Thoracic aorta (tissue), 2 donors: ENCODE results near the gene SPAG16. TPM values are rescaled to one million over a fixed set of nuclear protein-coding genes. Genes with fewer than 3 reads are reported as not detected.

Experiments used
- ATAC-seq: fragments of 150-250 bp; one replicate; pipeline ENCODE4 v1.8.0; 2017; ENCODE audit warnings: low read depth; ENCODE audit not compliant: insufficient number of reproducible peaks, low FRiP score
- DNase-seq: peaks from one replicate; pipeline ENCODE4 v3.0.0-alpha.2; 2020; ENCODE audit warnings: low spot score
- H3K27ac ChIP-seq, 2 donors: fragments of 200-600 bp; sonication (generic); 1 replicate in 1 of 2; 2 replicates in 1 of 2; pipeline ENCODE4 v1.5.1; 2016; ENCODE audit warnings: mild to moderate bottlenecking in 2 of 2, moderate library complexity in 2 of 2
- H3K27me3 ChIP-seq: fragments of 200-600 bp; sonication (generic); replicated peaks from 2 replicates; pipeline ENCODE4 v1.6.0; 2016; ENCODE audit warnings: mild to moderate bottlenecking; ENCODE audit not compliant: insufficient read depth
- H3K36me3 ChIP-seq: fragments of 200-600 bp; sonication (generic); one replicate; pipeline ENCODE4 v1.5.1; 2016
- H3K4me1 ChIP-seq, 2 donors: fragments of 200-600 bp; sonication (generic); 1 replicate in 1 of 2; 2 replicates in 1 of 2; pipeline versions ENCODE4 v1.5.1 to v1.6.0; 2016; ENCODE audit warnings: low read depth in 2 of 2, mild to moderate bottlenecking in 1 of 2; ENCODE audit not compliant: control insufficient read depth in 1 of 2
- H3K4me3 ChIP-seq: fragments of 200-600 bp; sonication (generic); 2 replicates; pipeline ENCODE4 v1.5.1; 2016; ENCODE audit warnings: mild to moderate bottlenecking
- H3K9me3 ChIP-seq: fragments of 200-600 bp; sonication (generic); 2 replicates; pipeline ENCODE4 v1.5.1; 2016
- total RNA-seq, 2 donors: library from RNA; depleted of rRNA; stranded (reverse); fragments of >200 nt; gene quantifications; one replicate each; pipeline versions ENCODE4 v1.1.0 to v1.2.3, GENCODE V29; 2016
- TF ChIP-seq, protein P1 (sequence below): fragments of 200-600 bp; sonication (generic); IDR thresholded peaks from one replicate; pipeline ENCODE4 v1.5.1; 2019; ENCODE audit warnings: antibody characterized with exemption

The SPAG16 gene
- total RNA-seq, 2 donors from 2014 or later: 7.4 to 26.3 TPM

DNA sequence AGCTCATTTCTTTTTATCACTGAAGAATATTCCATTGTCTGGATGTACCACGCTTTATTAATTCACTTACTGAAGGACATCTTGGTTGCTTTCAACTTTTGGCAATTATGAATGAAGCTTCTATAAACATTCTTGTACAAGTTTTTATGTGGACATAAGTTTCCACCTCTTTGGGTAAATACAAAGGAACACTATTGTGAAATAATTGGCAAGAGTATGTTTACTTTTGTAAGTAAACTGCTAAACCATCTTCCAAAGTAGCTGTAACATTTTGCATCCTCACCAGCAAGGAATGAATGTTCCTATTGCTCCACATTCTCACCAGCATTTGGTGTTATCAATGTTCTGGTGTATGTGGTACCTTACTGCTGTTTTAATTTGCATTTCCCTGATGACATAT lies 1110.8 kb downstream of the SPAG16 start:
- H3K4me3 ChIP-seq: no peak overlapping the region
- no peaks in the 10 kb centered on the region for H3K36me3 ChIP-seq
- peaks cover 0 to 5% of the 10 kb centered on the region in 2 donors for H3K4me1 ChIP-seq
- no peak overlapping the region for H3K27ac ChIP-seq
- DNase-seq (no peak), ATAC-seq (no peak)
- H3K9me3 ChIP-seq: no peaks in the 10 kb centered on the region
- TF ChIP-seq, protein P1, sequence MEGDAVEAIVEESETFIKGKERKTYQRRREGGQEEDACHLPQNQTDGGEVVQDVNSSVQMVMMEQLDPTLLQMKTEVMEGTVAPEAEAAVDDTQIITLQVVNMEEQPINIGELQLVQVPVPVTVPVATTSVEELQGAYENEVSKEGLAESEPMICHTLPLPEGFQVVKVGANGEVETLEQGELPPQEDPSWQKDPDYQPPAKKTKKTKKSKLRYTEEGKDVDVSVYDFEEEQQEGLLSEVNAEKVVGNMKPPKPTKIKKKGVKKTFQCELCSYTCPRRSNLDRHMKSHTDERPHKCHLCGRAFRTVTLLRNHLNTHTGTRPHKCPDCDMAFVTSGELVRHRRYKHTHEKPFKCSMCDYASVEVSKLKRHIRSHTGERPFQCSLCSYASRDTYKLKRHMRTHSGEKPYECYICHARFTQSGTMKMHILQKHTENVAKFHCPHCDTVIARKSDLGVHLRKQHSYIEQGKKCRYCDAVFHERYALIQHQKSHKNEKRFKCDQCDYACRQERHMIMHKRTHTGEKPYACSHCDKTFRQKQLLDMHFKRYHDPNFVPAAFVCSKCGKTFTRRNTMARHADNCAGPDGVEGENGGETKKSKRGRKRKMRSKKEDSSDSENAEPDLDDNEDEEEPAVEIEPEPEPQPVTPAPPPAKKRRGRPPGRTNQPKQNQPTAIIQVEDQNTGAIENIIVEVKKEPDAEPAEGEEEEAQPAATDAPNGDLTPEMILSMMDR: no peak
- H3K27me3 ChIP-seq: no peaks in the 10 kb centered on the region

DNA sequence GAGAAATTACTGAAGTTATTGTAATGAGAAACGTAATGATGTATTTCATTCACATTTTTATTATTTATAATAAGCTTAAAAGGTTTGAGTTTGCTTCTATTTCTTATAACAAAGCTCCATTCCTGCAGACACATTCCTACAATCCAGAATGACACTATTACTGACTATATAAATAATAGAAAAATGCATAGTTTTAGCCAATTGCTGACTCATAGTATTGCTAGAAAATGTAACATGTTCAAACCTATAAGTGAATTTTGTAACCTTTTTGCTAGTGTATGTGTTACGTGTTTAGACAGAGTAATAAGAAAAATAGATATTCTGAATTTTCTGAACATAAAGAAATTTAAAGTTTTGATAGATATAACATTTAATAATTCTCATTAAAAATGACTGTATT lies 1117.3 kb downstream of the SPAG16 start:
- Histone ChIP-seq H3K27me3 (no peaks in the 10 kb centered on the region), H3K4me1 (no peaks in the 10 kb centered on the region), H3K4me3 (no peak overlapping the region), H3K36me3 (no peaks in the 10 kb centered on the region), H3K9me3 (no peaks in the 10 kb centered on the region), H3K27ac (no peak overlapping the region)
- TF ChIP-seq, protein P1: no peak
- ATAC-seq (no peak), DNase-seq (no peak)

DNA sequence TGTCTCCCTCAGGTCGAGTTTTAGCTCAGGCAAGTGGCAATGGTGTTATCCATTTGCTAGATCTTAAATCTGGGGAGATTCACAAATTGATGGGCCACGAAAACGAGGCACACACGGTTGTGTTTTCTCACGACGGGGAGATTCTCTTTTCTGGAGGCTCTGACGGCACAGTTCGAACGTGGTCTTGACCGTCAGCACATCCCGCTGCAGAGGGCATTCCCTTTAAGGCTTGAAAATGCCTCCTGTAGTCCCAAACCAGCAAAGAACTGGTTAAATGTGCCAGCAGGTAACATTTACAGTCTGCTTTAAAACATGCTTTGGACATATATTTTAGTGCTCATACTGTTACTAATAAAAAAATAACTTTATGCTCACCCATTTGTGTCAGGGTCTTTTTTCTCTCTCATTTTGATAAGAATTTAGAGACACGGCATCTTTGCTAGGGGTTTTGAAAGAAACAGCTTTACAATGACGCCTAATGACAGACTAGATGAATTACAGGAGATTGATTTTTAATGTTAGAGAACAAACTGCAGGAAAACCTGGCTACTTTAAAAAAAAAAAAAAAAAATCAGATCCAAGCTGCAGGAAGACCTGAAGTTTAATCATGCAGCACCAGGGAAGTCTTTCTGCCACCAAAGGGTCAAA lies 1126.0 kb downstream of the SPAG16 start:
- no peaks in the 10 kb centered on the region for H3K27me3 ChIP-seq
- no peak for DNase-seq
- no peaks in the 10 kb centered on the region for H3K4me1 ChIP-seq
- no peaks in the 10 kb centered on the region for H3K9me3 ChIP-seq
- TF ChIP-seq, protein P1: no peak
- no peaks in the 10 kb centered on the region for H3K36me3 ChIP-seq
- H3K27ac ChIP-seq: no peak overlapping the region
- no peak overlapping the region for H3K4me3 ChIP-seq
- no peak for ATAC-seq

DNA sequence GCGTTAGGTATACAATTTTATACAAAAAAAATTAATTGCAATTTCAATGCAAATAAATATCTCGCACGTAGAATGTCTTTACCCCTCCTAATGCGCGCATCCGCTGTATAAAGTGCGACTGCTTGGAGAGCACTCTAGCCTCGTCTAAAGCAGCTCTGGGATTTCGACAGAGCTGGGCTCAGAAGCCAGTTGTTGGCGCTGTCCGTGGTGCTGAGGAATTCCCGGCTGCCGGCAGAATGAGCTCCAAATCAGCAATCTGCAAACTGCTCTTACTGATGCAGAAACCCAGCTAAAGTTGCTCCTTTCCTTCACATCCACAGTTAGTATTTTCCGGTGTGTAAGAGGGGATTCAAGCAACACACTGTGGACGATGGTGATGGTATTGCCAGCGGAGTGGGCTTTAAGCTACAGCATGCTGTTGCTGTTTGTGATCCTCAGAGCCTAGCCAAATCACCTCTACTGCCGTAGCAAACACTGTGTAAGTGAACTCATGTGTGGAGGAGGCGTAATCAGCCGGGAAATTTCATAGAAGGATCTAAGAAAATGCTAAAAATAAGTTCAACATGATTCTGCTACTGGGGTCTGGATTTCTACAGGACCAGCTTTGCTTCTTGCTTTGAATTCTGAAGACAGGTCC lies 1126.8 kb downstream of the SPAG16 start, which contains the start of gene VWC2L:
Gene VWC2L (plus strand): TSS at position 137 of the 637 bp plus-strand sequence. CDS start 3,140 bp downstream, outside the sequence.
- Histone ChIP-seq H3K4me3 (no peak within 1 kb of the TSS), H3K27ac (no peak within 1 kb of the TSS), H3K36me3 (no peaks in the 10 kb centered on the region), H3K27me3 (no peaks in the 10 kb centered on the region), H3K9me3 (no peaks in the 10 kb centered on the region), H3K4me1 (no peaks in the 10 kb centered on the region)
- DNase-seq: no peak
- TF ChIP-seq, protein P1: no peak
- ATAC-seq: no peak

DNA sequence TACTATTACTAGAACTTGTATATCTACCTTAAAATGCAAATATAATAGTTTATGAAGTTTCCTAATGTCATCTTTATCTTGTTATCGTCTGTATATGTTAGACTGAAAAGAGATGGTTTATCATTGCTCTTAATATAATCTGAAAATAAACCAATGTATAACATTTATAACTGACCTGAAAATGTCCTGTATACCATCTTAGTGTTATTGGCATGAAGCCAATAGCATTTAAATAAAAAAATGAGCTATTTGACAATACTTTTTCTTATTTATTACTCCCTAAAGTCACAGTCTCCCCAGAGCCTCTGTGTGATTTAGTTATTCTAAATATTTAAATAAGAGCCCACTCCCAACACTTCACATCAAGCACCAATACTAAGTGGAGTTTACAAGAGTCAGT lies 1128.4 kb downstream of the SPAG16 start:
- H3K27me3 ChIP-seq: no peaks in the 10 kb centered on the region
- no peak overlapping the region for H3K27ac ChIP-seq
- H3K4me1 ChIP-seq: no peaks in the 10 kb centered on the region
- H3K9me3 ChIP-seq: no peaks in the 10 kb centered on the region
- H3K4me3 ChIP-seq: no peak overlapping the region
- H3K36me3 ChIP-seq: no peaks in the 10 kb centered on the region
- TF ChIP-seq, protein P1: no peak
- ATAC-seq (no peak), DNase-seq (no peak)
